CD4-positive, alpha-beta T cell treated with Interleukin-6 at 100 ng/mL for 8 hours (primary cell): ENCODE measurements around the gene CDC14C.
"Not testable (repeated sequence)": the region's sequence is repeated elsewhere in the genome, so short reads cannot be mapped to it uniquely, and the experiment has no call there.

Experiments
- DNase-seq: peaks from one replicate; pipeline ENCODE4 v3.0.0-alpha.2; 2020; ENCODE audit warnings: mixed read lengths, low spot score

The CDC14C gene

DNA sequence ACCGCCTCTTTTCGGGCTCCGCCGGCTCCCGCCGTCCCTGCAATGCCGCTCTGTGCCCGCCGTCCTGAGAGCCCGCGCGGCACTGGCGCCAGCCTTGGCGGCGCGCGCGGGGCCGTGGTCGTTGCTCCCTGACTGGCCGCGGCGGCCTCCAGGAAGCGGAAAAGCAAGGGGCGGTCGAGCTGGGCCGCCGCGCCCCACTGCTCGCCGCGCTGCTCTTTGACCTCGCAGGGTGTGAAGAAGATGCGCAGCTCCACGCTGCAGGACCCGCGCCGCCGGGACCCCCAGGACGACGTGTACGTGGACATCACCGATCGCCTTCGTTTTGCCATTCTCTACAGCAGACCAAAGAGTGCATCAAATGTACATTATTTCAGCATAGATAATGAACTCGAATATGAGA lies at the start of gene CDC14C:
TSS of gene CDC14C (plus strand) at position 115 of the 400 bp plus-strand sequence. CDS start at position 241, 126 bp downstream.
- DNase-seq, result no peak

DNA sequence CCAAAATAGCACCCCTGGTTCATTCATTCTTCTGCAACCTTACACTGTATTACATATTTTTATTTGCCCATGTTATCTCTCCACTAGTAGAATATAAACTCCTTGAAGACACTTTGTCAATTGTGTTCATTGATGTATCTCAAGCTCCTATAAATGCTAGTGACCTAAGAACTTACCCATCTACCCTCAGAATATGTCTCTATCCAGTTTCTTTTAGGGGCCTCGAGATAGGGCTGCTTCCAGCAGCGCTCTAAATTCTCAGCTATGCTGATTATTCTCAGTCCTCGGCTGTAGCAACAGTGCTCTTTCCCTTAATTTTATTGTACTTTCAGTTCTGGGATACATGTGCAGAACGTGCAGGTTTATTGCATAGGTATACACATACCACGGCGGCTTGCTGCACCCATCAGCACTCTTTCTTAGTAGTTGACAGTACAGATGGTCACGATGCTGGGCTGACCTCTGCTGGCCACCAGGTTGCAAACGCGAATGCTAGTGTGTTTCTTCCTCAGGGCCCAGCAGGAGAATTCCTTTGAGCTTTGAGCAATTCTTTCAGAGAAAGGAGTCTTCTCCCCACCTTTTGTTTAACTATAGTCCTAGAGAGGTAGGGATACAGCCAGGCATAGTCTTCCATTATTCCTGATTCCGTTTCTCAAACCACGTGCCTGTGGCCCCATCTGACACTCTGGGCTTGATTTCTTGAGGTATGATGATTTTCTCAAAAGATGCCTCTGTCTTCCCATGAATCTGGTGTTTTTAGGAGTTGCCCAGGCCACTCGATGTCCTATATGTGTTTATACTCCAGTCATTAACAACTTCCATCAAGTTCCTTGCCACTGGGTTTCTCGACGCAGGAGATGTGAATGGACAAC lies 49.1 kb upstream of the CDC14C start:
- no peak for DNase-seq

DNA sequence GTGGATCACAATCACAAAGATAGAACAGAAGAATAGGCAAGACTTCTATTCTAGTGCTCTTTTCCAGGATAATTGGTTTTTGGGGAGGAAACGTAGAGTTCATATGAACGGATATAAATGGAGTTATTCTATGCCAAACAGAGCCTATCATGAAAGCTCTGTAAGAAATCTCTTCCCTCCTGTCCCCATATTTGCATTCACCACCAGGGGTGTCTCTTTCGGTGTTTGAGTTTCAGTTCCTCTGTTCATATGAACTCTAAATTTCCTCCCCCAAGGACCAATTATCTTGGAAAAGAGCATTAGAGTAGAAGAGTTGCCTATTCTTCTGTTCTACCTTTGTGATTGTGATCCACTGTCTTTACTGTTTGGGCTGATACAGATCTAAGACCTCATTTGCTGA lies 48.3 kb upstream of the CDC14C start:
- no peak for DNase-seq

DNA sequence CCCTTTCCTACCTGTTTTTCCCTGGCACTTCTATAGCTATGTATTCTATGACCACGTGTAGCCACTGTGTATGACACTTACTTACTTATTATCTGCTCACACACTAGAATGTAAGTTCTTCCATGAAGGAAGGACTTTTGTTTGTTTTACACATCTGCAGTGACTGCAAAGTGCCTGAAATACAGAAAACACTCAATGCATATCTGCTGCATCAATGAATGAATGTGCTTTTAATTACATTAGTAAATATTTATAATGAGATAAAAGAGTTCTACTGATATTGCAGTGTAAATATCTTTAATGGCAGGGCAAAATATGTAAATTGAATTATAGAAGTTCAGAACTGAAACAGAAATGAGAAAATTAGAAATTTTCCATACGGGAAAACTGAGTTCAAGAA lies 43.5 kb upstream of the CDC14C start:
- no peak for DNase-seq

DNA sequence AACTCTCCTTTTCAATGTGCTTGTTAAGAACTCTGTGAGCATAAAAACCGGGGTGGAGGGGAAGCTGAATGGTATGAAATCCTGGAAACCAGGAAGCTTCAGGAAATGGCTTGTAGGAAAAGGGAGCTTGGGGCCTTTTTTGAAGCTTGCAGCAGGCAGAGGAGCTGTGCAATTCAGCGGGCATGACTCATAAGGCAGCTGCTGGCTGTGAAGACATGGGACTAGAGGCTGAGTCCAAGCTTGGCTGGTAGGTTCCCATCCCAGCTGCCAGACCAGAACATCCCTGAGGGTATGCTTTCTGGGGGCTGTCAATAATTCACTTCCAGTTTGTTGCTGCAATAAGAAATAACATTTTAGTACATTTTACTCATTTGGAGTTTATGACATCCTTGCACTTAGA lies 36.8 kb upstream of the CDC14C start:
- DNase-seq, result no peak

DNA sequence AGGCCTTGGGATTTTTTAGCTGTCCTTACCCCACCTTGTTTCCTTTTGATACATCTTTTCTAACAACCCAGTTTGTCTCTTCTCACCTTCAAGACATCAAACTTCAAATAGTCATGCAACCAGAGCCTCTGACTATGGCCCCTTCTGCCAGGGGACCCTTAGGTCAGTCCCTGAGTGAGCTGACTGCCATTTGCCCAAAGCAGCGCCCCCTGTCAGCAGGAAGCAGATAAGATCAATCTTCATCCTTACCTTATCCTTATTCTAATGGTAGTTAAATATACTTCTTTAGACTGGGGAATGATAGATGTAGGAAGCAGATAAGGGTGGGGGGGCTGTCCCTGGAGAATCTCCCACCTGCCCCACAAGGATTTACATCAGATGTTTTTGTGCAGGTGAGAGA lies 29.8 kb upstream of the CDC14C start:
- DNase-seq, result no peak

DNA sequence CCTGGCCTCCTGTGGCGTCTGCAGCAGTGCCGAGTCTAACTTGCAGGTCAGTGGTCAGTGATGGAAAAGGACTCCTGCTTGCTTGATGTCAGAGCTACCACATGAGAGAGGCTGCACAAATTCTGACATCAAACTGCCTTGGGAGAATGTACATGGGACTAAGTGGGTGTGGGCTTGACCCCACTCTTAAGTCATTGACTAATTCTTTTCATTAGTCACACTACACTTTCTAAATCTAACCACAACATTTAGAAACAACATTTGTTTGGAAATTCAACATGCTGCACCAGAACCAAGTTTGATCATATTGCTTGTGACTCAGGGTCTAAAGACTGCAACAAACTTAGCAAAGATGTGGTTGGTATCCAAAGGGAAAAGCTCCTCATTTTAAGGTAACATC lies 24.4 kb upstream of the CDC14C start:
- DNase-seq, result no peak

DNA sequence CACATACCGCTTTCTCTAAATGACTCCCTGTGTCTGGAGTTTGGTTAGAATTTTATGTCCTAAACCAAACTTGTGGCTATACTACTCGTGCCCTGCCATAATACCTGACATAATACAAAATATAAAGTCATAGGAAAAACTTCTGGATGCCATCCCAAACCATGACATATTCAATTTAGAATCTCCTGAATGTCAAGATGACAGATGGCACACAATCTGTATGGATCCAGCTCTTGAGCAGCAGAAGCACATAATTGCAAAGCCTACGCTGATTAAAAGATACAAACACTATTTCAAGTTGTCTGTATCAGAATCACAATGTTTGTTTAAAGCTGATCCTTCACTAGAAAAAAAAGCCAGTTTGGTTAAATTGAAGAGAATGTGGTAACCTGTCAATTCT lies 22.4 kb upstream of the CDC14C start:
- DNase-seq, result no peak

DNA sequence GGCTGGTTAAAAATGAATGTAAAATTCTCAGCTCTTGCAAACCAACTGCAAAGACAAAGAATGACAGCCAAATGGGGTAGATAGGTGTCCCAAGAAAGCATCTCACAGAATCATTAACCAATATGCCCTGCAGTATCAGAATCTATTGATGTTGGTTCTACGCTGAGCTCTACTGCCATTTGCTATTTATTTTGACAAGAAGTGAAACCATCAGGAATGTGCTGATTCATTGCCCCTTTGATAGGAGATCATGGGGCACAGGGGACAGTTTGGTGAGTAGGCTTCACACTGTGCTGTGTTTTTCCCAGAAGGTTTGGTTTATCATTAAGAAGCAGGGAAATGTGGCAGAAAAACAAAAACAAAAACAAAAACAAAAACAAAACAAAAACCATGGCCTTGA lies 19.4 kb upstream of the CDC14C start:
- DNase-seq, result no peak

DNA sequence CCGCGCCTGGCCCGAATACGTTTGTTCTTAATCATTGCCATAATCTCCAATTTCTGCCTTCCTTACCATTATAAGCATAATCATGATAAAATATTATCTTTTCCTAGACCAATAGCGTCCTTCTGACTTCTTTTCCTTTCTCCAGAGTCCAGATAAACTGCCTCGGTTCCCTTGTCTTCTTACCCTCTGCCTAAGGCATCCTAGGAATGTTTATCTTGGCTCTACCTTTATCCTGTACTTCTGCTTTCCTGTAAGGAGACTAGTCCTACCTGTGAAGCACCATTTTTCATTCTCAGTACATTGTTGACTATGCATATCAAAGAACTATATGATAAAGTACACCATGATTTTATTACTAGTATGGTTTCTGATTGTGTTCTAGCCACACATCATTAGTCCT lies 18.7 kb upstream of the CDC14C start:
- not testable (repeated sequence) for DNase-seq

DNA sequence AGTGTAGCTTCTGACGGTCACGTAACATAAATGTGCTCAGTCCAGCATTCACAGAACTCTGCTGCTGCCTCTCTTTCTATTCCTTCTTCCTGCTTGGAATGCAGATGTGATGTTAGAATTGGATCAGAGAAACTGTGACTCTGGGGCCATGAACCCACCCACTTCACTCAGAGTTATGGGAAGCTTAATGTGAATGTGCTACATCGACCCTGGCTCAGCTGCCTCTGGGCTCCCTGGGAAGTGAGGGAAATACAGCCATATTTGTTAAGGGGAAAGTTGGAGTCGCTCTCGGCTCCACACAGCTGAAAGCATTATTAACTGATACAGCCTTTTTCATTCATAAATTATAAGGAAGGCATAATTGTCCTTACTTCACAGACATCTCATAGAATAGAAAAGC lies 14.5 kb upstream of the CDC14C start:
- DNase-seq, result not testable (repeated sequence)

DNA sequence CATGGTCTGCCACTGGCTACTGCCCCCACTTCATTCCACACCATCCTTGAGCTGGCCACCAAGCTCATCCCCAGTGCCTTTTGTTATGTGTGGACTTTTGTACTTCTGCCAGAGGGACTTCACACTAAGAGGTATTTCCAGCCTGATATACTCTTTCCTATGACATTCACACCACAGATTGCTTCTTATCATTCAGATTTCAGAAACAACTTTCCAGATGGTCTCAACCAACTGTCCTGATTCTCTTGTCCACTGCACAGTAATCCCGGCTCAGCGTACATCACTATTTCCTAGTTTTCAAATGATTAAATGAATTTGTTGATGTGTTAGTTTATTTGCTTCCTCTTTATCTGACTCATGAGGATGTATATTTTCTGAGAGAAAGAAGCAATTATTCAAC lies 7.1 kb downstream of the CDC14C start:
- no peak for DNase-seq

DNA sequence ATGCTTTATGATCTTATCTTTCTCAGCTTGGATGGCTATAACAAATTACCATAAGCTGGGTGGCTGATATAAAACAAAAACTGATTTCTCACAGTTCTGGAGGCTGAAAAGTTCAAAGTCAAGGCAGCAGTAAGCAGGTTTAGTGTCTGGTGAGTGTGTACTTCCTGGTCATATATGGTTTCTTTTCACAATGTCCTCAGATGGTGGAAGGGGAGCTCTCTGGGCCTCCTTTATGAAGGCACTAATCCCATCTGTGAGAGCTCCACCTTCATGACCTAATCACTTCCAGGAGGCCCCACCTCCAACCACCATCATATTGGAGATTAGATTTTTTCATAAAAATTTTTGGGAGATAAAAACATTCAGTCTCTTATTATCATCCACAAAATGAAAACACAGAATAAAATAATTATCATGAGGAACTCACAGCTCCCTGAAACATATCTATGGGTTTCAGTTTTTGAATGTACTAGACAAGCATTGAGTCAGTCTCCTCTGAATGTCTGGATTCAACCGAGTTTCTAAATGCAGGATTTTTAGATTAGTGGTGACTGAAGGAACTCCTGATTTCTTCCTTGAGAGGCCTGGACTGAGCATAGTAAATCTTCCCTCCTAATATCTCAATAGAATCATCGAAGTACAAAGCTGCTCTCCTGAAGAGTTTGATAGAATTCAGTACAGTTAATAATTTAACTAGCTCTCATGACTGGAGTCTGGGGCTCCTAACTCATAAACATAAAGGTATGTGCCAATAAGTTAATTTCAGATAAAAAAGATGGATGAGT lies 8.0 kb downstream of the CDC14C start:
- DNase-seq, result no peak

DNA sequence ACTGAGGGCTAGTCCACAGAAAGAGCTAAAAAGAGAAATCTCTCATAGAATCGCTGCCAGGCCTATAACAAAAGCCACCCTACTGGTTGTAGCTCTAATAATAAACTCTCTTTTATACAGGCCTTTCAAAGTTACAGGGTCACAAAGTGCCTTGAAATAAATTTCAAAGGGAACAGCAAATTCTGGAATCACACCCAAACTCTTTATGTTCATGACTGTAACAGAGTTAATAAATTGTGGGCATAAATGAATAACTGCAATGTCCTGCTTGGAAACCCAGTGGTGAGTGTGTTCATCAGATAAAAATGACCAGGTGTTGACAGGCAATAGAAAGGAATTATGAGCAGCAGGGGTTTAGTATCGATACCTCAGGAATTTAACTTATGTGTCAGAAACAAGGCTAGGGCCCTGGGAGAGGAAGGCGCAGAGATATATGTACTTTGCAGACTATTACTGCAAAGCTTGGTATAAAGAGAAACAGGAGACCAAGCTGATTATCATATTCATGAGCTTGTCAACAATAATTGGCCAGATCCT lies 9.3 kb downstream of the CDC14C start:
- no peak for DNase-seq

DNA sequence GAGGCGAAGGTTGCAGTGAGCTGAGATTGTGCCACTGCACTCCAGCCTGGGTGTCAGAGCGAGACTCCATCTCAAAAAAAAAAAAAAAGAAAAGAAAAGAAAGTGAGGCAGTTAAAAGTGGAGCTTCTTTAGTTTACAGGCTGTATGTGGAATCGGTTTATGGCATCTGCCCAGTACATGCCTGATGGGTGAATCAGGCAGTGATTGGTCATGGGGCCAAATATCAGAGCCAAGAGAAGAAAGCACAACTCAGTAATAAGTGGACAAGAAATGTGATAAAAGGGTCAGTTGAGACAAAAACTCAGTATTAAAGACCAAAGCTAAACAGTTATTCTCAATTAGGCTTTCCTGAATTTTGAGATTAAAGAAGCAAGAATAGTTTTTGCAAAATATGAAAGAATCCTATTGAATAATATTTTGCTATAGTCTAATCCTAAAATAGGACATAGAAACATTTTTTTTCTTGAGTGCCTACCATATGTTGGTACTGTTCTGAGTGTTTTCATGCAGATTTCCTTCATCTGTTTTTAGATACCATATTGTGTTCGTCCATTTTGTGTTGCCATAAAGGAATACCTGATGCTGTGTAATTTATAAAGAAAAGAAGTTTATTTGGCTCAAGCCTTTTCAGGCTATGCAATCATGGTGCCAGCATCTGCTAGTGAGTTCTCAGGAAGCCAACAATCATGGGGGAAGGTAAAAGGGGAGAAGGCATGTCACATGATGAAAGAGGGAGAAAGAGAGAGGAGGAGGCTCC lies 14.4 kb downstream of the CDC14C start:
- no peak for DNase-seq

DNA sequence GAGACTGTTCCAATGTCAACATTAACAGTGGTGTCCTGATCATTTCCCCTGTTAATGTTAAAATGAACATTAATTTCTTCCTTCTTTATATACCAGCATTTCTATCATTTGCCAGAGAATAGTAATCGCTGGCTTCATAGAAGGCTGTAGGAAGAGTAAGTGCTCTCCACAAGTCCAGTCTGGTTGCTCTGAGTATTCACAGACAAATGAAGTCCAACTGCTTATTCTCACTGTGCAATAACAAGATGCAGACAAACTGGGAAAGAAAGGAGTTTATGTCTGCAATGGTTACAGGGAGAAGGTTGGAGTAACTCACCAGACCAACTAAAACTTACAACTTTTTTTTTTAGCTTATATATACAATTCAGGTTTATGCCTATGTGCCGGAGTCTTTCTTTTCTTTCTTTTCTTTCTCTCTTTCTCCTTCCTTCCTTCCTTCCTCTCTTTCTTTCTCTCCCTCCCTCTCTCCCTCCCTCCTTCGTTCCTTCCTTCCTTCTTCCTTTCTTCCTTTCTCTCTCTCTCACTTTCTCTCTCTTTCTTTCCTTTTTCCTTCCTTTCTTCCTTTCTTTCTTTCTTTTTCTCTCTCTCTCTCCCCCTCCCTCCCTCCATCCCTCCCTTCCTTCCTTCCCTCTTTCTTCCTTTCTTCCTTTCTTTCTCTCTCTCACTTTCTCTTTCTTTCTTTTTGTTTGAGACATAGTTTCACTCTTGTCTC lies 19.1 kb downstream of the CDC14C start:
- DNase-seq, result no peak

DNA sequence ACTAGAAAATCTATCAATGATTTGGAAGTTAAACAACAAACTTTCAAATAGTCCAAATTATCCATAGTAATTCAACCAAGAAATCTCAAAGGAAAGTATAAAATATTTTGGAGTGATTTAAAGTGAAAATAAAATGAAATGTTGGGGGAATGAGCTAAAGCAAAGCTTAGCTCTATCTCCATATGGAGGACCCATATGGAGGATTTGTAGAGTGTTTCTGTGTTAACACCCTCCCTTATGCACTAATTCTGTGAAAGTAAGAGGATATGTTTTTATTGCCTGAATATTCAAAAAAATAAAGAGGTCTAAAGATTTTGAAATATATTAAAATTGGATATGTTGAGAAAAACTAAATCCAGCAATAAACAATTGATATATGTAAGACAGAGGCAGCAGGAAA lies 31.6 kb downstream of the CDC14C start:
- no peak for DNase-seq

DNA sequence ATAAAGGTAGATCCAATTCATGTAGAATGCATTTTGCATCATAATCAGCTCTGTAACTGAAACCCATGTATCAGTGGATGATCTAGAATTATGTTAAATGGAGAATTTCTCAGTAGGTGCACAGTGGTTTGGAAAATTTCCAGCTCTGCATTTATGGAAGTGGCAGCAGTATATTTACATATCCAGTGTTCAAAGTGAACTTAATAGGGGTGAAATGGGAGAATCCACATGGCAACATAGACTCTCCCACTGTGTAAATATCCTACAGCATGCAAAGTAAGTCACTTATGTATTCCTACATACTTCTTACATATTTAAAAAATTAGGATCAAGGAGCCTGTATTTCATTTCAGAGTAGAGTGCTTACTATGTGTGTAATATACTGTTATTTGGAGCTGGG lies 35.3 kb downstream of the CDC14C start:
- no peak for DNase-seq

DNA sequence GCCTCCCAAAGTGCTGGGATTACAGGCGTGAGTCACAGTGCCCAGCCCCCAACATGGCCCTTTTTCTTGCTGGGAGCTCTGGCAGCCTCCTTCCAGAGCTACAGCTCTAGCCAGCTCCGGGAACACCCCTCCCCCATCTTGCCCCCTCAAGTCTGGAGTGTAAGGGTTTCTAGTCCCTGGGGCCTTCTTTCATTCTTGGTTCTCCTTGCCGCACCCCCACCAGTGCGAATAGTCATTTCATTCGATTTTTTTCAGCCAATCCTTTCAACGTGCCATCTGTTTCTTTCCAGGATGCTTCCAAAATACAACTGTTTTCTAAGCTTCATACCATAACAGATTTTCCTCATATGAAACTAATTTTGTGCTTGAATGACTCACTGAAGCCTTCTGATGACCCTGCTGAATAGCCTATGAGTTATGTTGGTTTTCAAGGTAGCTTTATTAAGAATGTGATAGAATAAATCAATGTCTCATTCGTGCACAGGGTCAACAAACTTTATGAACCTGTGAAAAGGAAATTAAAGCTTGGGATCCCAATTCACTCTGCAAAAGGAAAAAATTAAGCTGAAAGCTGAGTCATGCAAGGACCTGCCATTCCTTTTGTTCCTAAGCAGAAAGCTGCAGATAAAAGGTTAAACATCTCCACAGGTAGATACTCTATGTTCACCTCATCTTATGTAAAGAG lies 38.6 kb downstream of the CDC14C start:
- DNase-seq, result no peak

DNA sequence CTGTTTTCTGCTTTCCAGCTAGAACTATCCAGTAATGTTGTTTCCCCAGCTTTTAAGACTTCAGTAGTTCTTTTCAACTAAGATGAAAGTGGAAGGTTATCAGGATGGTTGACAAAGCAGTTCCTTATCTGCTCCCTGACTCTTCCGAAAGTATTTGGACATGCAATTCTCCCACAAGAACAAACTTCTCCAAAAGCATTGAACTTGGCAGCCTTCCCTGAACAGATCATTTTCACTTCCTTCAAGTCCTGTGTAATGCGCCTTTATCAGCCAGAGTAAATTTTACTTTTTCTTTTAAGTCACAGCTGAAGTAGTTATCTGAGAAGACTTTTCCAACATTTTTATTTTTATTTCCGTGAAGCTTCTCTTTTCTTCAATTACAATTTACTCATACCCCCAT lies 39.7 kb downstream of the CDC14C start:
- no peak for DNase-seq

DNA sequence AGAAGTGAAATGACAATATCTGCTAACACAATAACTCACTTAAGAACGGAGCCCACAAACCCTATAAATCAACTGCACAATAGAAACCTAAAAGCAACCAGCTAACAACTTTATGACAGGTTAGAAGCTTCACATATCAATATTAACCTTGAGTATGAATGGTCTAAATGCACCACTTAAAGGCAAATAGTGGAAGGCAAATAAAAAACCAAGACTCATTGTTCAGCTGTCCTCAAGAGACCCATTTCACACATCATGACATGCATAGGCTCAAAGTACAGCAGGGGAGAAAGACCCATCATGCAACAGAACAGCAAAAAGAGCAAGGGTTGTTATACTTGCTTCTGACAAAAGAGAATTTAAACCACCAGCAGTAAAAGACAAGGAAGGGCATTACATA lies 46.8 kb downstream of the CDC14C start:
- no peak for DNase-seq
